T-helper 17 cell (primary cell): ENCODE measurements around the gene KLHL17. TPM values are rescaled to one million over a fixed set of nuclear protein-coding genes. Genes with fewer than 3 reads are reported as not detected.

ENCODE experiments used
- ATAC-seq: fragments of 150-1000 bp; cut with Tn5 transposase; 2 replicates; pipeline ENCODE4 v1.10.0; 2021; ENCODE audit warnings: mild to moderate bottlenecking, moderate library complexity
- DNase-seq, 3 donors: peaks; one replicate each; pipeline versions ENCODE4 v3.0.0 to v3.0.0-alpha.2; 2020 to 2021
- H3K9me3 ChIP-seq: one replicate; pipeline ENCODE4 v1.7.0; 2013; ENCODE audit warnings: low read length, mild to moderate bottlenecking; ENCODE audit not compliant: control insufficient read depth, poor library complexity, severe bottlenecking
- H3K27ac Mint-ChIP-seq: one replicate; pipeline ENCODE4 v1.8.0; 2022; ENCODE audit warnings: mild to moderate bottlenecking, moderate library complexity, mixed read lengths
- H3K27me3 Mint-ChIP-seq: one replicate; pipeline ENCODE4 v1.8.0; 2022; ENCODE audit warnings: mixed read lengths
- H3K36me3 Mint-ChIP-seq: one replicate; pipeline ENCODE4 v1.8.0; 2022; ENCODE audit warnings: low read depth, mixed read lengths
- H3K4me1 Mint-ChIP-seq: one replicate; pipeline ENCODE4 v1.8.0; 2022; ENCODE audit warnings: mild to moderate bottlenecking, mixed read lengths
- H3K4me3 Mint-ChIP-seq: one replicate; pipeline ENCODE4 v1.8.0; 2022; ENCODE audit warnings: mild to moderate bottlenecking, moderate library complexity, mixed read lengths
- total RNA-seq, 4 donors: library from RNA in 2 of 4; stranded (reverse) in 2 of 4; gene quantifications; one replicate each; pipeline ENCODE4 v1.2.3 and lab custom pipeline; 2022 to 2026

KLHL17 gene
- total RNA-seq, 2 donors from 2014 or later: 16.1 to 16.6 TPM

DNA sequence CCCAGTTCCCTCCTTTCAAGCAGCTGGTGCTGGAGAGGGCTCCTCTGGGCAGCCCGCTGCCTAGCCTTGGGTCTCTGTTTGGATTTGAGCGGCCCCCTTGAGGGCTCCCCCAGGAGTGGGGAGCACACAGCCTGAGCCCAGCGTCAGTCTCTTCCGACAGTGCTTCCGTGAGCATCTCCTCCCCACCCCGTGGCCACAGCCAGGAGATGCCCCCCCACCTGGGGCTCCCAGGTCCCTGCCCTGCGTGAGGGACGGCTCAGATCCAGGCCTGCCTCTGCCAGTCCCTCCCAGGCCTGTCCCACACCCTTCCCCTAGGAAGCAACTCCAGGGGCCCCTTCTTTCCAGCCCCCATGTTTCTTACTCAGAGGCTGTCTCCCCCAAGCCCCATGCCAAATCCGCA is 33.1 kb upstream of the KLHL17 start:
- Mint-ChIP-seq H3K36me3 (no peaks in the 10 kb centered on the region), H3K27ac (no peak overlapping the region), H3K4me1 (peaks cover 9% of the 10 kb centered on the region), H3K27me3 (peaks cover 38% of the 10 kb centered on the region), H3K4me3 (no peak overlapping the region)
- DNase-seq: no peak
- no peaks in the 10 kb centered on the region for H3K9me3 ChIP-seq
- ATAC-seq: no peak

DNA sequence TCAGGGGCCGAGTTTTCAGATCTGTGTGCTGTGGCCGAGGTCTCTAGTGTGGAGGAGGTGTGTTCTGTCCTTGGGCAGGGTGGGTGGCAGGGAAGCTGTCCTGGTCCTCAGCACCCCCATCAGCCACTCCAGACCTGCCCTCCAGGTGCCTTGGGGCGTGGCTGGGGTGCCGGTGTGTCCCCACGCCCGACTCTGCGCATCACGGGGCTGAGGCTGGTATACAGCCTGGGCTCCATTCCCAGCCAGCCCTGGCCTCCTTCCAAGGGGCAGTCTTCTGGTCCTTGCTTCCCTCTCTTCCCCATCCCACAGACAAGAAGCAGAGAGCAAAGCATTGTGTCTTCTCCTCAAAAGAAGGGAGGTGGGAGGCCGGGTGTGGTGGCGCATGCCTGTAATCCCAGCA is 32.6 kb upstream of the KLHL17 start:
- H3K36me3 Mint-ChIP-seq: no peaks in the 10 kb centered on the region
- H3K27me3 Mint-ChIP-seq: peaks cover 35% of the 10 kb centered on the region
- DNase-seq: no peak
- no peak overlapping the region for H3K4me3 Mint-ChIP-seq
- no peak for ATAC-seq
- H3K9me3 ChIP-seq: no peaks in the 10 kb centered on the region
- no peak overlapping the region for H3K27ac Mint-ChIP-seq
- H3K4me1 Mint-ChIP-seq: peaks cover 9% of the 10 kb centered on the region

DNA sequence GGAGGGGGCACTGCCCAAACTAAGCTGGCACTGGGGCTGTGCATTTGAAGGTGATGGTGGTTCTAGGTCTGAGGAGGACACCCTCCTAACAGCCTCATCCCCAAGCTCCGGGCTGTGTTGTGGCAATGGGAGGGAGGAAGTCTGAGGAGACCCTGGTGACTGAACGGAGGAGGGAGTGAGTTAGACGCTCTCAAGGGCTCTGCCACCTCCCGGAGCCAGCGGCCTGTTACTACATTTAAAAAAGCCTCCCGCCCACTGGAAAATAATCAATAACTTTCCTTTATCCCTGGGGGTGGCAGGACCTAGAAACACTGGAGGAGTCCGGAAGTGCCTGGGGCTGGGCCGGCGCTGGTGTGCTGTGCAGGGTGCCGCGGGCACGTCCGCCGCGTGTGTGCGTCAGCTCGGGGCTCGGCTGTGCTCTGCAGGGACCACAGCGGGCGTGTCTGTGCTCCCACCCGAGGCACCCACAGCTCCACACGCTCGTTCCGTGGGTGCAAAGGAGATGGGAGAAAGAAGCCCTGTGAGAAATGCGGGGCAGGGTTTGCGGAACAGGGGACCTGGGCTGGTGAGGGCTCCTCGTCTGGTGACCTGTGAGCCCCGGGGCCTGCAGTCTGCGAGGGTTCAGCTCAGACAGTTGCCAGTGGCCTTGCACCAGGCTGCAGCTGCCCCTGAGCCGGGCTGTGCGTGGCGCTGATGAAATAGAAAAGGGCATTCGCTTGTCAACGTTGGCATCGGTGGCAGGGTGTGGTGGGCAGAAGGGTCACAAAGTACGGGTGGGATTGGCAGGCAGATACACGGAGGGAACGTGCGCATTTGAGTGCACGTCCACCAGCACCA is 31.3 kb upstream of the KLHL17 start:
- no peaks in the 10 kb centered on the region for H3K36me3 Mint-ChIP-seq
- H3K4me1 Mint-ChIP-seq: peaks cover 5% of the 10 kb centered on the region
- no peak for ATAC-seq
- H3K9me3 ChIP-seq: no peaks in the 10 kb centered on the region
- no peak for DNase-seq
- H3K27me3 Mint-ChIP-seq: peaks cover 35% of the 10 kb centered on the region
- H3K4me3 Mint-ChIP-seq: no peak overlapping the region
- H3K27ac Mint-ChIP-seq: no peak overlapping the region

DNA sequence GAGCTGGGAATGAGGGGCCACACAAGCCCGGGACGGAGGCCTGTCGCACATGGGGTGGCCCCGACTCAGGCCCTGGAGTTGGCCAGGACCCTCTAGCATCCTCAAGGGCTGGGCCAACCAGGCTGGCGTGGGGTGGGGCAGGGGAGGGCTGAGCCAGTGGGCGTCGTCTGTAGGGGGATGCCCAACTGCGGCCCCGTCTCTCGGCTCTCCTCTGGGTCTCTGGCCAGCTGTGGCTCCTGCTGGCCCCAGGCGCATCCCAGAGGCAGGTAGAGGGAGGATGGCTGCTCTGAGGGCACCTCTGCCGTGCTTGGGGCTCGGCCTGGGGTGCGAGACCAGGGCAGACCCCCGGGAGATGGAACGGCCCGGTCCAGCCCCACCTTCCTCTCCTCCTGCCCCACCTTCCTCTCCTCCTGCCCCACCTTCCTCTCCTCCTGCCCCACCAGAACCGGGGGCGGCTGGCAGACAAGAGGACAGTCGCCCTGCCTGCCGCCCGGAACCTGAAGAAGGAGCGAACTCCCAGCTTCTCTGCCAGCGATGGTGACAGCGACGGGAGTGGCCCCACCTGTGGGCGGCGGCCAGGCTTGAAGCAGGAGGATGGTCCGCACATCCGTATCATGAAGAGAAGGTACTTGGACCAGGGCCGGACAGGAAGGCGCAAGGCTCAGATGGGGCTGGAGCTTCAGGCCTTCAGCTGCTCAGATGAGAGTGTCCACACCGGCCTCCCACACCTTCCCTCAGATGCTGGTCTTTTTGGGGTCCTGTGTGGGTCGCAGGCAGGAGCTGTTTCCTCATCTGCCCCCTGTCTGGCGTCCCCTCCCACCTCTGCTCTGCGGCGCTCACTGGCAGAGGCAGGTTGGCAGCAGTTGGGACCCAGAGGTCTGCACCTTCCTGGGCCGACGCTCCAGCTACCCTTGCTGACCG is 30.4 kb upstream of the KLHL17 start:
- no peaks in the 10 kb centered on the region for H3K9me3 ChIP-seq
- no peak overlapping the region for H3K27ac Mint-ChIP-seq
- peaks cover 37% of the 10 kb centered on the region for H3K27me3 Mint-ChIP-seq
- peaks cover 7% of the 10 kb centered on the region for H3K4me1 Mint-ChIP-seq
- ATAC-seq (no peak), DNase-seq (no peak)
- no peak overlapping the region for H3K4me3 Mint-ChIP-seq
- H3K36me3 Mint-ChIP-seq: no peaks in the 10 kb centered on the region

DNA sequence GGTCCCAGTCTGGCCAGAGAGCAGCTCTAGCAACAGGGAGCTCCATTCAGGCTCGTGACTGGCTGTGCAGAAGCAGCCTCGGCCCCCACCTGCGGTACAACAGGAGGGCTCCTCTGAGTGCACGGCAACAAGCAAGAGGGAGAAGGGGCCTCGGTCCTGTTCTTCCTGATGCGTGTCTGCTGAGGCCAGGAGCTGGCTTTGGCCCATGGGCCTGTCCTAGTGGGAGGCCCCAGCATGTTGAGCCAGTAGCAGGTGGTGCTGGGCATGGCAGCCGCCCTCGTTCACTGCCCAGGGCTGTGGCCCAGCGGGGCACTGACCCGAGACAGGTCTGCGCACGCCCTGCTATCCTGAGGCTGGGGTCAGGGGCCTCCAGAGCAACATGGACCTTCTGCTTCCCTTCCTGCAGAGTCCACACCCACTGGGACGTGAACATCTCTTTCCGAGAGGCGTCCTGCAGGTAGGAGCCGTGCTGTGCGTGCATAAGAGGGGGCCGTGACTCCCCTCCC is 29.7 kb upstream of the KLHL17 start:
- ATAC-seq: no peak
- DNase-seq: no peak
- no peak overlapping the region for H3K4me3 Mint-ChIP-seq
- peaks cover 44% of the 10 kb centered on the region for H3K27me3 Mint-ChIP-seq
- no peaks in the 10 kb centered on the region for H3K36me3 Mint-ChIP-seq
- H3K4me1 Mint-ChIP-seq: peaks cover 7% of the 10 kb centered on the region
- no peak overlapping the region for H3K27ac Mint-ChIP-seq
- H3K9me3 ChIP-seq: no peaks in the 10 kb centered on the region

DNA sequence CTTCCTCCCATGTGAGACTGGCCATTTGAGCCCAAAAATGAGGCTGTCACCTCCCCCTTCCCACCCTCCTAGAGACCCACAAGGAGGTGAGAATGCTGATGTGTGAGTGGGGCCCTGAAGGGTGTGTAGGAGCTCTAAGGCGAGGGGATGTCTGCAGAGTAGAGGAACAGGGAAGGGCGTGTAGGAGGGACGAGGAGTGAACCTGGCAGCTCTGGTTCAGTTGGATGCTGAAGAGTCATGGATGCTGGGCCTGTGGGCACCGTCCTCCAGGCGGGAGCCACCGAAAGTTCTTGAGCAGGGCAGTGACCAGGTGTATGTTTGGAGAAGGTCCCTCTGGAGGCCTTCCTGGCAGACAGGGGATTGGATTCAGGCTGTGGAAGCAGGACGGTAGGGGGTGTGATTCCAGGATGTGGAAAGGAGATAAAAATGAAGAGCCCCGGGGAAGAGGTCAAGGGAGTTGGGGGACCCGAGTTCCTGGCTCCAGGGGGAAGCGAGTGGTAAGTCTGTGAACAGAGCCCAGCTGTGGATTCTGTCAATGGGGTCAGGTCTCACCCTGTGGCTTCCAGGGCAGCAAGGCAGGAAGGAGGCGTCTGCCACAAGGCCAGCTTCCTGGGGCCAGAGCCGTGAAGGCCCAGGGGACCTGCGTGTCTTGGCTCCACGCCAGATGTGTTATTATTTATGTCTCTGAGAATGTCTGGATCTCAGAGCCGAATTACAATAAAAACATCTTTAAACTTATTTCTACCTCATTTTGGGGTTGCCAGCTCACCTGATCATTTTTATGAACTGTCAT is 28.8 kb upstream of the KLHL17 start:
- H3K4me1 Mint-ChIP-seq: peaks cover 7% of the 10 kb centered on the region
- DNase-seq (no peak), ATAC-seq (no peak)
- peaks cover 35% of the 10 kb centered on the region for H3K27me3 Mint-ChIP-seq
- H3K4me3 Mint-ChIP-seq: no peak overlapping the region
- H3K36me3 Mint-ChIP-seq: no peaks in the 10 kb centered on the region
- no peak overlapping the region for H3K27ac Mint-ChIP-seq
- H3K9me3 ChIP-seq: no peaks in the 10 kb centered on the region

DNA sequence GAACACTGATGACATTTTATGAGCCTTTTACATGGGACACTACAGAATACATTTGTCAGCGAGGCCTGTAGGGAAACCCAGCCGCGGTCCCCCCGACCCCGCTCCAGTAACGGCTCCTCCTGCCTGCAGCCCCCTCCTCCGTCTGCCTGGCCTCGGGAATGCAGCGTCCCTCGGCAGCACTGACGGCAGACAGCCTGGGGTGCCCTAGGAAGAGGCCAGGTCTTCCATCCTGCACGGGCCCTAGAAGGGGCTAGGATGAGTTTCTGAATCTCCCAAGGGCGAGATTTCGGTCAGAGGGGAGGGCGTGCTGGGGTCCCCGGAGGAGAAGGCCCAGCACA is 28.2 kb upstream of the KLHL17 start:
- H3K9me3 ChIP-seq: no peaks in the 10 kb centered on the region
- H3K27ac Mint-ChIP-seq: no peak overlapping the region
- DNase-seq (no peak), ATAC-seq (no peak)
- peaks cover 7% of the 10 kb centered on the region for H3K4me1 Mint-ChIP-seq
- H3K27me3 Mint-ChIP-seq: peaks cover 30% of the 10 kb centered on the region
- no peak overlapping the region for H3K4me3 Mint-ChIP-seq
- H3K36me3 Mint-ChIP-seq: no peaks in the 10 kb centered on the region

DNA sequence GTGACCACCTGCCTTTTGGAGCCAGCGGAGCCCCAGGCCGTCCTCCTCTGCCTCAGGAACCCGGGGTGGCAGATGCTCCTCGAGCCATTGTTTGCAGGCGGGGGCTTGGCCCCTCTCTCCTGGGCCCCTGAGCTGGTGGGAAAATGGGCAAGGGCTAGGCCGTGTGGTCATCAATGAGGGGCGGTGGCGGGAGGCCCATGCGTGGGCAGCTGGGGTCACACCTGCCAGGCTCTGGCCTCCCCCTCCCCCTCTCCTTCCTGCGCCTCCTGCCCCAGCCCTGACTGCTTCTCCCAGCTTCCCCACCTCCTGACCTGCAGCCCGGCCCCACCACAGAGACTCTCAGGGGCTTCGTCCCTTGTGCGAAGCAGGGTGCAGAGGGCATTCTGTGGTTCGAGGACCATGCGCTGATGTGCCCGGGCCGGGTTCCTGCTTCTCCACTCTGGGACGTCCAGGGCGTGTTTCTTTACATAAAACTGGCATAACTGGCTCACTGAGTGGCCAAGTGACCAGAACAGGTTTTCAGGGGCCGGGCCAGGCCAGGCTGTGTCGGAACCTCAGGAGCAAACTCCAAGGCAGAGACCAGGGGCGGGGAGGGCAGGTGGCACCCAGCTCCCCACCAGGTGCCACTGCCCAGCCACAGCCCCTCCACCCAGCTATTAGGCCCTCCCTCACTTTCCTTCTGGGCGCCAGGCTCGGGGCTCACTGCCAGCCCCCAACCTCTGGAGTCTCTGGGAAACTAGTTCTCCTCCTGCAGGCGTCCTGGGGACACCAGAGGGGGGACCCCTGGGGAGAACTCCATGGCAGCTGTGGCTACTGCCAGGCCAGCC is 27.4 kb upstream of the KLHL17 start:
- Mint-ChIP-seq H3K36me3 (no peaks in the 10 kb centered on the region), H3K4me3 (no peak overlapping the region), H3K27me3 (peaks cover 25% of the 10 kb centered on the region), H3K4me1 (peaks cover 7% of the 10 kb centered on the region), H3K27ac (no peak overlapping the region)
- no peak for DNase-seq
- no peaks in the 10 kb centered on the region for H3K9me3 ChIP-seq
- no peak for ATAC-seq

DNA sequence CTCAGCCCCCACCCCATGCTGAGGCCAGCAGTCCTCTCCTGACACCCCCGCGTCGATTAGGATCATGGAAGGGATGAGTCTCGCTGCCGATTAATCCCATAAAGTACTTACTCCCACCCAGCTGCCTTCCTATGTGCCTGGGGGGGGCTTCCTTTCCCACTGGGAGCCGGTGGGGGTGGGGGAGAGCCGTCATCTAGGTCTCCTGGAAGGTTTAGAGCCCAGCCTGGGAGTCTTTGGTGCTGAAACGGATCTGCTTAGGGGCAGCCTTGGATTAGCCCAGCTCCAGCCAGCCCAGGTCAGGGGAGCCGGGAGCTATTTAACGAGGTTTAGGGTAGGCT is 26.8 kb upstream of the KLHL17 start:
- Mint-ChIP-seq H3K27me3 (peaks cover 29% of the 10 kb centered on the region), H3K4me3 (no peak overlapping the region), H3K36me3 (no peaks in the 10 kb centered on the region), H3K4me1 (peaks cover 7% of the 10 kb centered on the region), H3K27ac (no peak overlapping the region)
- DNase-seq: no peak
- no peaks in the 10 kb centered on the region for H3K9me3 ChIP-seq
- ATAC-seq: no peak

DNA sequence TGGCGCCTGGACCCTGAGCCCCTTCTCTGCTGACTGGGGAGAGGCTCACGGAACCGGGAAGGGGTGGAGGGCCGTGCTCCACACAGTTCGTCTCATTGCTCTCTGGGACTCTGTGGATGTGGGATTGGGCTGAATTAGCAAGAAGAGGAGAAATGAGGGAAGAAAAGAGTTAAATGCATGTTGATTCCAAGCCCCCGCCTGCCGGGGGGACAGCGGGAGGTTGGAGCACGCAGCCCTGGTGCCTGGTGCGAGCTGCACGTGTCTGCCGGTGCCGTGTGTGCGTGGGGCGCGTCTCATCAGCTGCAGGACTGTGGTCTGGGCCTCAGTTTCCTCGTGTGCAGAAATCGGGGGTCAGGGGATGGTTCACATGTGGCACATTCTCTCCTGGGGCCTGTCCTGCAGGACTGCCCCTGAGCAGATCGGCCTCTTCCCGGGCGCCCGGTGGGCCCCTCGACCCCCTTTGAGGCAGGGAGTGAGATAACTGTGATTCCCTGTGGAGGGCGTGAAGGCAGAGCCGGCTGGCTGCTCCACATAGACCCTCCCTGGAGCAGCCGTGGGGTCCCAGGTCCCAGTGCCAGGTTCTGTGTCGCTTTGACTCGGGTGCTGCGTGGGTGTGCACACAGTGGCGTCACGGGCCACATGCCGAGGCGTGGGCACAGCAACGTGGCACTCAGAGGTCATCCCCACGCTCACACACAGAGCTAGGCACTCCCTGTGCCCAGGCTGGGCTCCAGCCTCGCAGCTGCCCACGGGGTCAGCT is 25.2 kb upstream of the KLHL17 start:
- H3K9me3 ChIP-seq: no peaks in the 10 kb centered on the region
- Mint-ChIP-seq H3K27ac (no peak overlapping the region), H3K4me3 (no peak overlapping the region), H3K27me3 (peaks cover 27% of the 10 kb centered on the region), H3K36me3 (no peaks in the 10 kb centered on the region), H3K4me1 (peaks cover 7% of the 10 kb centered on the region)
- ATAC-seq (no peak), DNase-seq (no peak)

DNA sequence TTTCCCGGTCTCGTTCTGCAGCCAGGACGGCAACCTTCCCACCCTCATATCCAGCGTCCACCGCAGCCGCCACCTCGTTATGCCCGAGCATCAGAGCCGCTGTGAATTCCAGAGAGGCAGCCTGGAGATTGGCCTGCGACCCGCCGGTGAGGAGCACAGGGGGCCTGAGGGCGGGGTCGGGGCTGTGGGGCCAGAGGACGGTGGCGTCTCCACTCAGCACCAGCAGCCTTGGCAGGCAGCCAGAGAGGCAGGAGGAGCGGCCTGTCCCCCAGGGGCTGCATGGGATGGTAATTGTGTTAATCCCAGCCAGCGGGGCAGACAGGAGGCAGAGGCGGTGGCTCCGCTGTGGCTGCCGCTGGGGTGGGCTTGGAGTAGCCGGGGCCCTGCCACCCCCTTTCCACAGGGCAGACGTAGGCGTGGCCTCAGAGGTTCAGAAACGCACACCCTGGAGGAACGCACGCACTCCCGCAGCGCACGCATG is 24.6 kb upstream of the KLHL17 start:
- DNase-seq (no peak), ATAC-seq (no peak)
- Mint-ChIP-seq H3K27me3 (peaks cover 27% of the 10 kb centered on the region), H3K4me3 (no peak overlapping the region), H3K36me3 (no peaks in the 10 kb centered on the region), H3K27ac (no peak overlapping the region), H3K4me1 (peaks cover 8% of the 10 kb centered on the region)
- H3K9me3 ChIP-seq: no peaks in the 10 kb centered on the region
